ENCODE measurements around the gene PSMD11.
"Not testable (repeated sequence)": the region's sequence is repeated elsewhere in the genome, so short reads cannot be mapped to it uniquely, and the experiment has no call there.

The PSMD11 gene

DNA sequence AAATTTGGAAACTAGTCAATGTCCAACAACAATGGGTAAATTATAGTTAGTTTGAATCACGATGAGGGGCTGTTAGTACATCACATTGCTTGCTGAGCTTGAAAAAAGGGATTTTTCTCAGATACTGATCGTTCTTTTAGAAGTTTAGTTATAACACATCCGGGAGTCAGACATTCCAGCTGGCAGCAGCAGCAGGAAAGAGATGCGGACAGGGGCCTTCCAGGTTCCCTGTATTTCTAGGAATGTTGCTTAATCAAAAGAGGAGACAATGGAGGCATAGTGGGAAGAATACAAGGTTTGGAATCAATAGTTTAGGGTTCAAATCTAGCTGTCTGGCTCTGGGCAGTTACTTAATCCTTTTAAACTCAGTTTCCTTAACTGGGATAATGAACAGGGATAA, 70.3 kb downstream of the PSMD11 start:
- DNase-seq (ENCODE audit: low spot score), result no peak

DNA sequence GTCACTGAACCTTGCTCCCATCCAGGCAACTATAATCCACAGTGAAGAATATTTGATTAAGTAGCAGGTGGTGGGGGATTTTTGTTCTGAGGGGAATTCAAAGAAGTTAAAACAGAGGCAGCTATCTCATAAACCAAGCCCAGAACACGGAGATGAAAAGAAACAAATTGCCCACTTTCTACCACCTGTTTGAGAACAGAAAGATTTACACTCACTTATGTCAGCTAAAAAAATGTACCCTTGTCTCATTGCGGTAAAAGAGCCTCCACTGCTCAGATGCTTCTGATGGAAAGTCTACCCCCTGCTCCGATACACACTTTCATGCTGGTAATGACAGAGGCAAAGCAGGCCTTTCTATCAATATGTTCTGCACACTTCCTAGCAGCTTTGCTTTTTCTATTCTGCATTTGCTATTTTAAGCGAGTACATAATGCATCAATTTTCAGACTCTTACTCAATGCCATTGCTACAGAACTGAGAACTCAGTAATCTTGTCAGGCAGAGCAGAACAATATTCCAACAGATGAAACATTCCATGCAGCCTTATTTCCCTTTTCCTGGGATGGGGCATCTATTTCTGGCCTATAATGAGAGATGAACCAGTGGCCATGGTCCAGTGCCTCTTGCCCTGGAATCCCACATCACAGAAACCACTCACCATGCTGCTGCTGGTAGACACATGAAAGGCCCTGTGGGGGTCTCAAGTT, 71.5 kb downstream of the PSMD11 start:
- DNase-seq (ENCODE audit: low spot score), result no peak

DNA sequence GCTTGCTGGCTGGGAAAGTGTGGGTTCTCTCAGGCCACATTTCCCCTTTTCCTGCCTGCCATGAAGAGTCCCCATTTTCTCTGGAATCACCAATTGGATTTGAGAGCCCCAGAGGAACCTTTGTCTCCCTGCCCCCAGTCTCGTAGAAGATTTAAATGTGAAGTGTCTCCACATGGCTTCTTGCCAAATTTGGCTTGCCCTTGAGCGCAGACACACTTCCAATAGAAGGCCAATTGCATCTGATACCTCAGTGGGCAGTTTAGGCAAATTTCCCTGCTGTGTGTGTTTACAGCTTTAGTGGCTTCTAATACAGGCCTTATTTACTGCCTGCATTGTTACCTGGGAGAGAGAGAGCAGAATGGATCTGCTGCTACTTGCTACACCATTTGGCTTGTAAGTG, 72.1 kb downstream of the PSMD11 start:
- no peak for DNase-seq (ENCODE audit: low spot score)

DNA sequence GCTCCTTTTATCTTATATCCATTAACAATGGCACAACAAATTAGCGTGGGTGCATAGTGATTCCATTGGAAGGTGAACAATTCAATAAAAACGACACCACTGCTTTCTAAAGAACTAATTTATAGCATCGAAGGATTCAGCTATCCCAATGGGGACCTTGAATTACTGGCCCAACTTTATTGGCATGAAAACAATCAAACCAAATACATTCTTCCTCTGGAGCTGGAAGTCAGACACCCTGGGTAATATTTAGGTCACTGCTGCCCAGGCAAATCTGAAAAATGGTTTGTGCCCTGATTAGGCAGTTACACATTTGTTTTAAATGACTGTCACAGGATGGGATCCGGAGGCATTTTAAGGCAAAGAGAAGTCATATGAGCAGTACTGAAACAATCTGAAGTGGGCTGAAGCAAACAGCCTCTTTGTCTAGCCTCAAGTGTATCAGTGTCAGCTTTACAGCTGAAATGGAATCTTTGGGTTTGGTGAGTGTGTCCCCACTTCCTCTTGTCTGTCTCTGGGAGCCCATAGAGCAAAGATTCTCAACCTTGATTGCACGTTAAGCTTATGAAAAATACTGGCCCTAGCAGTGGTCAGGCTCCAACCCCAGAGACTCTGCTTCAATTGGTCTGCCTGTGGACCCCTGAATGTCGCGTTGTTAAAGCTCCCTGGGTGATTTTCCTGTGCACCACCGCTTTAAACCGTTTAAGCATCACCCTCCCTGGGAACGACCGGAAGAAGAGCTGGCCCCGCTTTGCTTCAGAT, 72.8 kb downstream of the PSMD11 start:
- no peak for DNase-seq (ENCODE audit: low spot score)

DNA sequence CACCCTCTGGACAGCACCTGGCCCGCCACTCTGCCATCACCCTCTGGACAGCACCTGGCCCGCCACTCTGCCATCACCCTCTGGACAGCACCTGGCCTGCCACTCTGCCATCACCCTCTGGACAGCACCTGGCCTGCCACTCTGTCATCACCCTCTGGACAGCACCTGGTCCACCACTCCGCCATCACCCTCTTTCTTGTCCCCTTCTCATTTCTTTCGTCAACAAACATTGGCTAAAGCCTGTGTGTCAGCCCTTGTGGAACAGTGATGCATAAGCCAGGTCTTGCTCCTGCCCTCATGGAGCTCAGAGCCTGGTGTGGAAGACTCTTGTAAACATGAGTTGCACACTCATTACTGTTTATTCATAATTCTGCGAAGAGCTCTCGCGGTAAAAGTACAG, 73.7 kb downstream of the PSMD11 start:
- no peak for DNase-seq (ENCODE audit: low spot score)

DNA sequence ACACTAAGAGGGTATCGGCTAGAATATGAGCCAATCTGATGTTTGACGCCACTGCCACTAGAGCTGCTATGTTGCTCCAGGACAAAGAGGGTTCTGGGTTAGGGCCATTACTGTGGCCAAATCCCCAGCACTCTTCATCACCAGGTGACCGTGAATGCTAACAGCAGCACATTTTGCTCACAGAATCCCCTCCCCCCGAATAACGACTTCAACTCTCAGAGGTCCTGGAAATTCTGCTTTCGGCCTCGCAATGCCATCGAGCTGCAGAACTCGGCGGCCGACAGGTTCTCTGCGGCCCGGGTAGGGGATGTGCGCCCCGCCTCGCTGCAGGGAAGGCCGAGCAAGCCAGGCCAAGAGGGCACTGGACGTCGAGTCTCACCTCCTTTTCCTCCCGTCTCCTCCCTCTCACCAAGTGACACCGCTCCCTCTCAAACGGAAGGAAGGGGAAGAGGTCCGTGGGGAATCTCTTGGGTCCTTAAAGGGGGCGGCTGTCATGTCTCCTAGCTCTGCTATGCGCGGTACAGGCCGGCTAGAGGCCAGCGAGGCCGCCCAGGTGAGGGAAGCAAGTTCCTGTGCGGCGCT, 74.4 kb downstream of the PSMD11 start:
- DNase-seq (ENCODE audit: low spot score), result no peak

DNA sequence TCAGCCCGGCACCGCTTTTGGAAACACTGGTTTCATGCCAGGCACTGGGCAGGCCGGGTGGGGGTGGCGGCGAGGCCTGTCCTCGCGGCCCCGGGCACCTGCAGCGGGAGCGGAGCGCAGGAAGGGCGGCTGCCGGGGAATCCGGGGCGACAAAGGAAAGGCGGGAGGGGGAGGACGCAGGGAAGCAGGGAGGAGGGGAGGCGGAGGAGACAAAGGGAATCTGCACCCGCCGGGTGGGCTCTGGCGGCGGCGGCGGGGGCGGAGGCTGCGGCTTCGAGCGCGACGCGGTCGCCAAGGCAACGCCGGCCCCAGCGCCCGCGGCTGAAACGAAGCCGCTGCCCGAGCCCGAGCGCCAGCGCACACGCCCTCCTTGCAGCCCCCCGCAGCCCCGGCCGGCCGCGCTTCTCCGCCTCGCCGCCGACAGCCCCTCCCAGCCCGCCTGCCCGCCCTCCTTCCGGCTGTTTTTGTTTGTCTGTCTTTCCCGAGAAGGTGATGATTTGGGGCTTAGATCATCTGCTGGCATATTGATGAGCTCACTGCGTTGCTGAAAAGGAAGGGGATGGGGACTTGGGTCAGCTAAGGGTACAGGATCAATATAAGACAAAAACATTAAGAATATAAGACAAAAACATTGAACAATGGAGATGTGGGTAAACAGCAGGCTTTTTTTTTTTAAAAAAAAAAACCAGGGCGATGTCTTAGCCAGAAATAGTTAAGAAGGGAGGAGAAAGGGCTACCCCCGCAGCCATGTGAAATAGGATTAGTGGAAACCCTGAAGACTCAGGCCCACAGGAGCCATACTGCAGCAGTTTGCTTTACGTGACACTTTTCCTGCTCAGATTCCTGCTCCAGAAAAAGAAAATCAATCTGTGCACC, 75.2 kb downstream of the PSMD11 start:
- DNase-seq (ENCODE audit: low spot score), result peak; percentile 43

DNA sequence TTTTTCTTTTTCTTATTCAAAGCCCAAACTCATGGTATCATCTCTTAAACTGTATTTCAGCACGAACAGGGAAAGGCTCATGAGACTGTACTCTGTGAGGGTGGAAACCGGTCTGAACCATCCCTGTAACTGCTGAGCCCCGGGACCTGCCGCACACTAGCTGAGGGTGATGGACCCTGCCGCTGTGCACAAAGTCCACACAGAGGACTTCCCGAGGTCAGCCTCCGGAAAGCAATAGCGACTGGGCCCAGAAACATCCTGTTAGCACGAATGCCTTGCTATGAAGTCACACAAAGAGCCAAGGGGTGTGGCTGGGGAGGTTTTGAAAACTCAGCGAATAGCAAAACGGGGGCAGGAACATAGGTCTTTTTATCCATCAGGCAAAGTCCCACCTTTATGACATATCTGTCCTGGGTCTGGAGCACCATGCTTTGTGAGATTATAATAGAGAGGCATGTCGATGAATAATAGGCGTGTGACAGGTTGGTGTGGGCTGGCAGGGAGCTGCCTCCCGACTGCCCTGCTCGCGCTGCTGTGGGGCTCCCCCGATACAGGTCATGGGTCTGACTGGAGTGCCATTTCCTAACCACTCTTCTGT, 75.9 kb downstream of the PSMD11 start:
- DNase-seq (ENCODE audit: low spot score), result no peak

DNA sequence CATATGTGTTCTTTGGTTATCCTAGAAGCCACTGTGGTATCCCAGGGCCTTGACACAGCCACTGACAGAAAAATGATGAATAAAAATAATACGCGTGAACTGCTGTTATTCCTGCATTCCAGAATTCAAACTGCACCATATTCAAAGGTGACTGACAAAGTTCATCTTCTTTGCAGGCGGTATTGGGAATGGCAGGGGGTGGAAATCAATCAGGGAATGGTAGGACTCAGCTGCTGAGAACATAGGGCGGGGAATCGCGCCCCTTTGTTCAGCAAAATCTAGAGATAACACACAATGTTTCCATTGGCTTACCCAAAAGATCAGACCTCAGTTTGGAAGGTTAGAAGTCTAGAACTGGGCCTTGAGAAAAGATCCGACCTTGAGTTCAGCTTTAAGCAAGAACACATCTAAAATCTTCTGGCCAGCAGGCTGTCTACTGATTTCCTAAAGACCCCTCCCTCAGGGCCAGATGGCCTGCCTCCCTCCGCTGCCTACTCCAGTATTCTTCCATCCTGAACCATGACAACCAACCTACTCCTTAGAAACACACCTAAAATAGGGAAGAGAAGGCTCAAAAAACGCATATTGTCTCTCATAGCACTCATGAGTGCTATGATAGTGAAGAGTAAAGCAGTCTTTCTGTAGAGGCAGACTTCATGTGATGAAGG, 76.6 kb downstream of the PSMD11 start:
- no peak for DNase-seq (ENCODE audit: low spot score)

DNA sequence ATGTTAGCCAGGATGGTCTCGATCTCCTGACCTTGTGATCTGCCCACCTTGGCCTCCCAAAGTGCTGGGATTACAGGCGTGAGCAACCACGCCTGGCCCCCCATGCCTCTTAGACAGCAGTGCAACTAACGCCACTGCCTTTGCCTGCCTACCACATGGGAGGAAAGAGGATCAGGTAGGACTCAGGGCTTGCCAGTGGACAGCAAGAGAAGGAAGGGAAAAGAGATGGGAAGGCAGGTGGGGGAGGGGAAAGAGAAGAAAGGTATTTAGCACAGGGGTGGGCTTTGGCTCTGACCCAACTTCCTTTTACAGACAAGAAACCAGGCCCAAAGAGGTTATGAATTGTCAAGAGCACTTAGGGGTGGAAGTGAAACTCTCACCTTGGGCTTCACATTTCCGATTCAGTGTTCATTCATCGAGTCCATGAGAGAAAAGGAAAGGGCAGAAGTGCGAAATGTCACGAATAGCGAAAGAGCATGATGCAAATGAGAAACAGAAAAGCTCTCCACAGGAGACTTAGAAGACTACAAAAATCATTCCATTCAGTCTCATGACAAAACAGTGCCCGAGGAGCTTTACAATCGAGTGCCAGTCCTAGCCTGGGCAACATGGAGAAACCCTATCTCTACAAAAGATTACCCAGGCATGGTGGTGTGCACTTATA, 78.8 kb downstream of the PSMD11 start:
- peak; percentile 88 for DNase-seq (ENCODE audit: low spot score)

DNA sequence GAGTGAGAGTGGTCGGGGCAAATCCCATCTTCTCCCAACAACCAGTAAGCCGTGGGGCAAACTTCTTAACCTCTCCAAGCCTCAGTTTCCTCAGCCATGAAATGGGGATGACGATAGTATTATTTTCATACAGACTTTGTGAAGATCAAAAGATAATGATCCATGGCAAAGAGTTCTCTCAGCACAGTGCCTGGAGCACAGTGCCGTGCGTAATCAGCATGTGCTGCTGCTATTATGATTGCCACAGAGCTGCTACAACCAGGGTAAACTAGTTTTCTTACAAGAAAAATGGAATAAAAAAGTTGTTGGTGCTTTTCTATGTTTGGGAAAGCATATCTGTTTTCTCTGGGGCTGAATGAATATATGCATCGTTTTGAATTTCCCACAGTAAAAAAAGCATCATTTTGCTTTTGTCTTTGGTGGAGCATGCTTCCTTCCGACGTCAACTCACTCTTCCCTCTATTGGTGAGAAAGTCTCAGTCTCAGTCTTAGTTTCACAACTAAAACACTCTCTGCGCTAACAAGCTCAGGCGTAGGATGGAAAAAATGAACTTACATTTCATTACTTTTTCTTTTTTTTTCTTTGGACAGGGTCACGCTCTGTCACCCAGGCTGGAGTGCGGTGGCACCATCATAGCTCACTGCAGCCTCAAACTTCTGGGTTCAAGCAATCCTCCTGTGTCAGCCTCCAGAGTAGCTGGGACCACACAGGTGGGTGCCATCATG, 79.7 kb downstream of the PSMD11 start:
- peak; percentile 78 for DNase-seq (ENCODE audit: low spot score)

DNA sequence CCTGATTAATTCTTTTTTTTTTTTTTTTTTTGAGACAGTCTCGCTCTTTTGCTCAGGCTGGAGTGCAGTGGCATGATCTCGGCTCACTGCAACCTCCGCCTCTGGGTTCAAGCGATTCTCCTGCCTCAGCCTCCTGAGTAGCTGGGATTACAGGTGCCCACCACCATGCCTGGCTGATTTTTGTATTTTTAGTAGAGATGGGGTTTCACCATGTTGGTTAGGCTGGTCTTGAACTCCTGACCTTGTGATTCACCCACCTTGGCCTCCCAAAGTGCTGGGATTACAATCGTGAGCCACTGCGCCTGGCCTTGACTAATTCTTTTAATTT, 80.2 kb downstream of the PSMD11 start:
- not testable (repeated sequence) for DNase-seq (ENCODE audit: low spot score)

DNA sequence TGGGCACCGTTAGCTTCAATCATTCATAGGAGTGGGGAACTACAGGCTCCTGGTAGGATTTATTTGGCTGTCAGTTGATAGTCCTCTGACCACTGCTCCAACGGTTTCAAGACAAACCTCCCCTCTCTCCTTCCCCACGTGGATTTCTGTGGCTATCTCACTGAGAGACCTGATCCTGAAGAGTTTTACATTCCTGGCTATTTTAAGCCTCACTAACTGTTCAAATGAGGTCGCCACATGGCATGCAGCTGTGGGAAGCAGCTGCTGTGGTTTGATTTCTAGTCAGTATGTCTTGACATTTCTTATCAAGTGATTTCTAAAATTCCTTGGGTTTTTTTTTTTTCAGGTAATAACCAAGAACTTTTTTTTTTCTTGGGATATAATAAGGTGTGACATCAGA, 80.8 kb downstream of the PSMD11 start:
- DNase-seq (ENCODE audit: low spot score), result peak; percentile 17

DNA sequence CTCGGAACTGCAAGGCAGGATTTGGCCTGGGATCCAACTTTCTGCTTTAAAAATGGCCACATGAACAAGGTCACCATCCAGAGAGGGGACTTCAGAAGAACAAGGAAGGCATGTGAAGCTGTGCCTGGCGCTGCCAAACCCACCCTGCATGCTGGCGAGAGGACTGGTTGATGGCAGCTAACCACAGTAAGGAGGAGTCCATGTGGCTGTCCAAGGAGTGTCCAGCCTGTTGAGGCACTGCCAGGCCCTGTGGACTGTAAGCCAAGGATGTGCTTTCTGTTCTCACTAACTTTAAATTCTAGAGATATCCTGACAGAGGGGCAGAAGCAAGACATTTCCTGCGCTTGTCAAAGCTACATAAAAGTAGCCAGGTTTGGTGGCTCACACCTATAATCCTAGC, 82.8 kb downstream of the PSMD11 start:
- DNase-seq (ENCODE audit: low spot score), result no peak

DNA sequence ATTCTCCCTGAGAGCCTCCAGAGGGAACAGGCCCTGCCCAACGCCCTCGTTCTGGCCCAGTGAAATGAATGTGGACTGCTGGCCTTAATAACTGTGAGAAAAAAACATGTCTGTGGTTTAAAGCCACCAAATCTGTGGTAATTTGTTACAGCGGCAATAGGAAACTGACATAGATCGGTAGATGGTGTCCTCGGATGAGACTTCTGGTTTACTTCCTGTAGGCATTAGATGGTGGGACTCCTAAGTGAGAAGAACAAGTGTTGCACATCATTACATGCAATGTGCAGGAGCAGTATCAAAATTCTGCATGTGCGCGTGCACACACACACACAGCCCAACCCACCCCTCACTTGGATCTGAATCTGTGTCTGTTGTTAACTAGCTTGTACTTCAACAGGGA, 84.5 kb downstream of the PSMD11 start:
- DNase-seq (ENCODE audit: low spot score), result no peak

DNA sequence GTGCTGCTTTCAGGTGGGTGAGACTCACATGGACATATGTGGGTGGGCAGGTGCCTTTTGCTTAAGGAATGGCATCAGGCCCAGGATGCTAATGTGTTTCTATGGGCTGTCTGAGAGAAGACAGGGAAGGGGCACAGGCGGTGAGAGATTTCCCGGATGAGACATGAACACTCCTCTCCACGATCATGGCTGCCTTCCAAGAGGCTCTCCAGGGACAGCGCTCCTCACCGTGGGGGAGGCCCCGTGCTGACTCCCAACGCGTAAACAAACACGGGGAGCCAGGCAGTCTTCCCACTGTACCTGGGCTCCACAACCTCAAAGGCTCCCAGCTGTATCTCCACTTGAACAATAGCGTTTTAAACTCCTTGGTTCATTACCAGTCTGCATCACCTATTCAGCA, 85.3 kb downstream of the PSMD11 start:
- DNase-seq (ENCODE audit: low spot score), result no peak
